Retinal pigment epithelial cell (primary cell): ENCODE measurements around the gene SULT1A4.
"Not testable (repeated sequence)": the region's sequence is repeated elsewhere in the genome, so short reads cannot be mapped to it uniquely, and the experiment has no call there.

ENCODE experiments used
- DNase-seq: peaks from one replicate; pipeline ENCODE4 v3.0.0-alpha.2; 2010; ENCODE audit warnings: low read depth
- H3K4me3 ChIP-seq: 2 replicates; pipeline ENCODE4 v1.5.1; 2011; ENCODE audit warnings: mild to moderate bottlenecking, low read length, control low read depth, moderate library complexity

Gene SULT1A4

DNA sequence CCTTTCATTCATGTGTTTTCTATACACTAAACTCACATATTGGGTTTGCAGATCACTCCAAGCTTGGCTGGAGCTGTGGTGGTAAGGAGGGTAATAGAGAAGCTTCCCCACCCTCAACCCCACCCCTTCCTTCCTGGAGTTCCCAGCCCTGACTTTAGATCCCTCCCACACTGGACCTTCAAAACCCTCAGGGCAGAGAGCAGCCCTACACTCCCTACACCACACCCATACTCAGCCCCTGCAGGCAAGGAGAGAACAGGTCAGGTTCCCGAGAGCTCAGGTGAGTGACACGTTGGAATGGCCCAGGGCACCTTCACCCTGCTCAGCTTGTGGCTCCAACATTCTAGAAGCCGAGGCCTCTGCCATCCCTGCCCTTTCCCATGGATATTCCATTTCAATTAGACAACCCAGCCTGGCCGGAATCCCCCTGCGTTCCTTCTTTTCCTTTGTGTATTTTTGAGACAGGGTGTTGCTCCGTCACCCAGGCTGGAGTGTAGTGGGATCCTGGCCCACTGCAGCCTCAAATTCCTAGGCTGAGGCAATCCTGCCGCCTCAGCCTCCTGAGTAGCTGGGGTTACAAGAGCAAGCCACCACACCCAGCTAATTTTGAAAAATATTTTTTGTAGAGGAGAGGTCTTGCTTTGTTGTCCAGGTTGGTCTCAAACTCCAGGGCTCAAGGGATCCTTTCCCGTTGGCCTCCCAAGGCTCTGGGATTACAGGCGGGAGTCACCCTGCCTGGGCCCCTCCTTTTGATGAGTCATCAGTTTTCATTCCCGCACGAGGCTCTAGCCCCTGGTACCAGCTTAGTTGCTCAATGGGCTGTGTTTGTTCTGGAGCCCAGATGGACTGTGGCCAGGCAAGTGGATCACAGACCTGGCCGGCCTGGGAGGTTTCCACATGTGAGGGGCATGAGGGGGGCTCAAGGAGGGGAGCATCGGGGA, at the start of gene SULT1A4:
Gene SULT1A4 (plus strand): TSS at position 208 of the 941 bp plus-strand sequence. CDS start 1,473 bp downstream, outside the sequence.
- not testable (repeated sequence) for H3K4me3 ChIP-seq, DNase-seq

GRCh38 chr16:29423587-29423986, 36.1 kb upstream of the SULT1A4 start:
- not testable (repeated sequence) for DNase-seq, H3K4me3 ChIP-seq

- not testable (repeated sequence) for H3K4me3 ChIP-seq, DNase-seq
These were observed 34.3 kb upstream of the SULT1A4 start for GRCh38 chr16:29425390-29425789.

DNA sequence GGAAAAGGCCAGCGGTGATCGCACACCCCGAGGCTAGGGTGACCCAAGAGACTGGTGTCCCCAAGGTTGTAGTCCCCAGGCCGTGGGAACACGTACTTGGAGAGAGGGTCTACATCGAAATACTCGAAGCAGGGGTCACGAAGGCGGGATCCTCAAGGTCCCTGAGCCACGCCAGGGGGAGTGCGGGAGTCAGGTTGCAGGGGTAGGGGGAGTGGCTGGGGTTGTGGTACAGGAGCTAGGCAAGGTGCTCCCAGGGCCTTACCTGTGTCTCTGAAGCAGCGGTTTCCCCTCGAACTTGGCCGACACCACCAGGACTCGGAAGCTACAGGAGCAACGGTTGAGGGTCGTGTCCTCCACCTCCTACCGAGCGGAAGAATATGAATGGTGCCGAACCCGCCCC, 6.0 kb upstream of the SULT1A4 start:
- DNase-seq, H3K4me3 ChIP-seq: not testable (repeated sequence)

GRCh38 chr16:29454269-29454668, 5.4 kb upstream of the SULT1A4 start, which contains the start of the genes BOLA2 and SLX1B:
Gene BOLA2, minus strand, starts transcription at chr16:29454351. Its CDS starts 98 bp downstream, at chr16:29454253.
Gene SLX1B, plus strand, starts transcription at chr16:29454533.
- not testable (repeated sequence) for DNase-seq, H3K4me3 ChIP-seq

GRCh38 chr16:29454828-29455227, 4.9 kb upstream of the SULT1A4 start:
- not testable (repeated sequence) for H3K4me3 ChIP-seq, DNase-seq

- H3K4me3 ChIP-seq, DNase-seq: not testable (repeated sequence)
These were observed 2.1 kb upstream of the SULT1A4 start for GRCh38 chr16:29457660-29458059.

DNA sequence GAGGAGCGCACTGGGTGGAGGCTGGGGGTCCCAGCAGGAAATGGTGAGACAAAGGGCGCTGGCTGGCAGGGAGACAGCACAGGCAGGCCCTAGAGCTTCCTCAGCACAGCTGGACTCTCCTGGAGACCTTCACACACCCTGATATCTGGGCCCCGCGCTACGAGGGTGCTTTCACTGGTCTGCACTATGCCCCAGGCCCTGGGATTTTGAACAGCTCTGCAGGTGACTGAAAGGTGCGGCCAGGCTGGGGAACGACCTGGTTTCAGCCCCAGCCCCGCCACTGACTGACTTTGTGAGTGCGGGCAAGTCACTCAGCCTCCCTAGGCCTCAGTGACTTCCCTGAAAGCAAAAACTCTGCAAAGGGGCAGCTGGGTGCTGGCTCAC, 926 bp downstream of the SULT1A4 start:
- DNase-seq: not testable (repeated sequence)

GRCh38 chr16:29465985-29466824, 6.5 kb downstream of the SULT1A4 start:
- H3K4me3 ChIP-seq: not testable (repeated sequence)

More for the DNA sequence above, 926 bp downstream of the SULT1A4 start:
- not testable (repeated sequence) for H3K4me3 ChIP-seq

GRCh38 chr16:29466904-29467303, 7.2 kb downstream of the SULT1A4 start:
- DNase-seq, H3K4me3 ChIP-seq: not testable (repeated sequence)

More at GRCh38 chr16:29465985-29466824, 6.5 kb downstream of the SULT1A4 start:
- not testable (repeated sequence) for DNase-seq

GRCh38 chr16:29467654-29468366, 8.1 kb downstream of the SULT1A4 start:
- H3K4me3 ChIP-seq, DNase-seq: not testable (repeated sequence)

DNA sequence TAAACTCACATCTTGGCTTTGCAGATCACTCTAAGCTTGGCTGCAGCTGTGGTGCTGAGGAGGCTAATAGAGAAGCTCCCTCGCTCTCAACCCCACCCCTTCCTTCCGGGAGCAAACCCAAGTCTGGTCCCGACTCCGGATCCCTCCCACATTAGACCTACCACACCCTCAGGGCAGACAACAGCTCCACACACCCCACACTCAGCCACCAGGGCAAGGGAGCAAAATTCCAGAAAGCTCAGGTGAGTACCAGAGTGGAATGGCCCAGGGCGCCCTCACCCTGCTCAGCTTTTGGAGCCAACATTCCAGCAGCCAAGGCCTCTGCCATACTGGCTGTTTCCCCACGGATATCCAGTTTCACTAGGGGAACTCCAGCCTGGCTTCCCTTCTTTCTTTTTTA, 9.9 kb downstream of the SULT1A4 start:
- not testable (repeated sequence) for DNase-seq

GRCh38 chr16:29472065-29472464, 12.4 kb downstream of the SULT1A4 start:
- not testable (repeated sequence) for DNase-seq, H3K4me3 ChIP-seq

More for the DNA sequence above, 9.9 kb downstream of the SULT1A4 start:
- not testable (repeated sequence) for H3K4me3 ChIP-seq

DNA sequence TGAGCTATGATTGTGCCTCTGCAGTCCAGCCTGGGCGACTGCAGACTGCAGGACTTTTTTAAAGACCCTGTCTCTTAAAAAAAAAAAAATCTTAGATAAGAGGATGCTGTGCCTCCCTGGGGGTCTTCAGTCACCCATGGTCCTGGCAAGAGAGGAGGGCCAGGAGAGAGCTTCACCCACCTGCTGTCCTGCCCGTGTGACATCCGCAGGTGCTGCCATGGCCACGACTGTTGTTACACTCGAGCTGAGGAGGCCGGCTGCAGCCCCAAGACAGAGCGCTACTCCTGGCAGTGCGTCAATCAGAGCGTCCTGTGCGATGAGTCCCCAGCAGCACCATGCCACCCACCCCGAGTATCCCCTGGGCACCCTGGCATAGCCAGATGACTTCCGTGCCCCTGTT, 22.6 kb downstream of the SULT1A4 start:
- DNase-seq, H3K4me3 ChIP-seq: not testable (repeated sequence)

DNA sequence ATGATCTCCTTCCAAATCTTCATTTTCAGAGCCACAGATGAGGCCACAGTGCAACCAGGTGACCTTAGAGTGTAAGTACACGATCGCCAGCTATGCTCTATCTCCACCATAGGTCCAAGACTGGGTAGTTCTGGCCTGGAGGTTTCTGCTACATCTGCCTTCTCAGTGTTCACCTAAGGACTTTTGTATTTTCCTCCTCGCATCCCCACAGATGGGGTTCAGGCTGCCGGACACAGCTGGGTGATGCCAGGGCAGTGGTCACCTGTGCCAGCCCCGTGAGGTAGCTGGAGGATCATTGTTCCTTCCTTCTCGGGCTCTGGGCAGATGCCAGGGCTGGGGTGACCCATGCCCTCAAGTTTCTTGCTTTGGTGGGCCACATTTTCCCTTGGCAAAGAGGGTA, 46.6 kb downstream of the SULT1A4 start, which contains the start of gene NPIPB12:
Gene NPIPB12 (minus strand): TSS at position 101 of the 400 bp plus-strand sequence.
- not testable (repeated sequence) for H3K4me3 ChIP-seq, DNase-seq
